ENCODE data around the gene SFMBT2. TPM values are rescaled to one million over a fixed set of nuclear protein-coding genes. Genes with fewer than 3 reads are reported as not detected.
"Not testable (repeated sequence)": the region's sequence is repeated elsewhere in the genome, so short reads cannot be mapped to it uniquely, and the experiment has no call there.

The SFMBT2 gene
- total and polyA plus RNA-seq, 4 donors, result 2.9 to 11.0 (median 6.5) TPM

- H3K9me3 ChIP-seq (ENCODE audit: control insufficient read depth in 4 of 4, insufficient read depth in 3 of 4, low read length in 3 of 4), result peaks cover 0 to 3% (median 0%) of the 10 kb centered on the region in 4 donors
- H3K36me3 ChIP-seq (ENCODE audit: control insufficient read depth in 4 of 4, insufficient read depth in 4 of 4, low read length in 4 of 4), result no peaks in the 10 kb centered on the region
- no peak overlapping the region for H3K4me3 ChIP-seq
- H3K27ac ChIP-seq (ENCODE audit: low read depth in 1 of 2, low read length in 1 of 2), result no peak overlapping the region
- ATAC-seq (ENCODE audit: insufficient read depth, low FRiP score) (no peak), DNase-seq (no peak)
- no peak overlapping the region for H3K9ac ChIP-seq (ENCODE audit: insufficient read depth in 1 of 2, low read length in 2 of 2)
- WGBS, 2 donors, result 86 to 89% methylated on average over 4 of the region's 4 CpGs
- no peak for TF ChIP-seq CTCF (IDR thresholded peaks at IDR 0.05; ENCODE audit: control extremely low read depth, extremely low read depth)
- H3K27me3 ChIP-seq (ENCODE audit: control insufficient read depth in 3 of 3, insufficient read depth in 3 of 3, low read length in 2 of 3), result no peaks in the 10 kb centered on the region
- peaks cover 0 to 20% (median 0%) of the 10 kb centered on the region in 5 donors for H3K4me1 ChIP-seq (ENCODE audit: control insufficient read depth in 5 of 5, insufficient read depth in 5 of 5, low read length in 5 of 5)
Measured at GRCh38 chr10:7388602-7389001, 22.2 kb downstream of the SFMBT2 start.

DNA sequence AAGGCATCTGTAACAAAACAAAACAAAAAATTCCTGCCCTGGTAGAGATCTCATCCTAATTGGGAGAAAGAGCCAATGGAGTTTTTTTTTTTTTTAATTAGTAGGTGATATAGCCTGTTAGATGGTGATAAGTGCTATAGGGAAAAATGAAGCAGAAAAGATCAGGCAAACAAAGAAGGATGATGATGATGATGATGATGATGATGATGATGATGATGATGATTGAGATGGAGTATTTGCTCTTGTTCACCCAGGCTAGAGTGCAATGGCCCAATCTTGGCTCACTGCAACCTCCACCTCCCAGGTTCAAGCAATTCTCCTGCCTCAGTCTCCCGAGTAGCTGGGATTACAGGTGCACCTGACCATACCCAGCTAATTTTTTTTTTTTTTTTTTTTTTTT, 22.7 kb downstream of the SFMBT2 start:
- peaks cover 0 to 16% (median 0%) of the 10 kb centered on the region in 5 donors for H3K4me1 ChIP-seq (ENCODE audit: control insufficient read depth in 5 of 5, insufficient read depth in 5 of 5, low read length in 5 of 5)
- not testable (repeated sequence) for H3K36me3 ChIP-seq (ENCODE audit: control insufficient read depth in 4 of 4, insufficient read depth in 4 of 4, low read length in 4 of 4); H3K27ac ChIP-seq (ENCODE audit: low read depth in 1 of 2, low read length in 1 of 2); H3K4me3 ChIP-seq; DNase-seq; H3K9me3 ChIP-seq (ENCODE audit: control insufficient read depth in 4 of 4, insufficient read depth in 3 of 4, low read length in 3 of 4); H3K27me3 ChIP-seq (ENCODE audit: control insufficient read depth in 3 of 3, insufficient read depth in 3 of 3, low read length in 2 of 3); H3K9ac ChIP-seq (ENCODE audit: insufficient read depth in 1 of 2, low read length in 2 of 2); ATAC-seq (ENCODE audit: insufficient read depth, low FRiP score)
- WGBS, 2 donors, result 89 to 95% methylated on average over 1 of the region's 1 CpG

GRCh38 chr10:7385114-7385513, 25.7 kb downstream of the SFMBT2 start:
- Histone ChIP-seq H3K4me1 (ENCODE audit: control insufficient read depth in 5 of 5, insufficient read depth in 5 of 5, low read length in 5 of 5) (peaks cover 0 to 14% (median 0%) of the 10 kb centered on the region in 5 donors), H3K9ac (ENCODE audit: insufficient read depth in 1 of 2, low read length in 2 of 2) (no peak overlapping the region), H3K27me3 (ENCODE audit: control insufficient read depth in 3 of 3, insufficient read depth in 3 of 3, low read length in 2 of 3) (no peaks in the 10 kb centered on the region), H3K36me3 (ENCODE audit: control insufficient read depth in 4 of 4, insufficient read depth in 4 of 4, low read length in 4 of 4) (peaks cover 0 to 4% (median 2%) of the 10 kb centered on the region in 4 donors), H3K27ac (ENCODE audit: low read depth in 1 of 2, low read length in 1 of 2) (no peak overlapping the region), H3K9me3 (ENCODE audit: control insufficient read depth in 4 of 4, insufficient read depth in 3 of 4, low read length in 3 of 4) (peaks cover 0 to 3% (median 0%) of the 10 kb centered on the region in 4 donors), H3K4me3 (no peak overlapping the region)
- DNase-seq, result no peak
- ATAC-seq (ENCODE audit: insufficient read depth, low FRiP score), result no peak
- TF ChIP-seq CTCF (IDR thresholded peaks at IDR 0.05; ENCODE audit: control extremely low read depth, extremely low read depth), result no peak
- WGBS, 2 donors, result 78 to 79% methylated on average over 7 of the region's 7 CpGs

DNA sequence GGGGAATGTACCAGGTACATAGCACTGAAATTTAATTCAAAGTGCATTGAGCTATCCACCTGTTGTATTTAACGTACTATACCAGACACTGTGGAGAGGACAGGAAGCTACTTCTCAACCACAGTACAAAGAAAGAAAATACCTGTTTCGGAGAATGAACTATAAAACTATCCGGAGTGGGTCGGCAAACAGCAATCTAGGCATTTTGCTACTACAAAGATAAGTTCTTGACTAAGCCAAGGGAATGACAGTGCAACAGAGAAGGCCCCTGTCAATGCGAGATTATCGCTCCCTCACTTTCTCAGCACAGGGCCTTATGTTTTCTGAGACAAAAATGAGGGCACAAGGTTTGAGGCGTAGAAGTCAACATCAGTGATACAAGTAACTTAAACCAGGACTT, 27.4 kb downstream of the SFMBT2 start:
- no peak overlapping the region for H3K9ac ChIP-seq (ENCODE audit: insufficient read depth in 1 of 2, low read length in 2 of 2)
- no peak for DNase-seq
- no peak overlapping the region for H3K4me3 ChIP-seq
- WGBS, 2 donors, result 74 to 87% methylated on average over 7 of the region's 7 CpGs
- H3K27ac ChIP-seq (ENCODE audit: low read depth in 1 of 2, low read length in 1 of 2), result no peak overlapping the region
- no peak for TF ChIP-seq CTCF (IDR thresholded peaks at IDR 0.05; ENCODE audit: control extremely low read depth, extremely low read depth)
- no peak for ATAC-seq (ENCODE audit: insufficient read depth, low FRiP score)
- peaks cover 0 to 4% (median 2%) of the 10 kb centered on the region in 5 donors for H3K4me1 ChIP-seq (ENCODE audit: control insufficient read depth in 5 of 5, insufficient read depth in 5 of 5, low read length in 5 of 5)
- H3K9me3 ChIP-seq (ENCODE audit: control insufficient read depth in 4 of 4, insufficient read depth in 3 of 4, low read length in 3 of 4), result peaks cover 0 to 3% (median 0%) of the 10 kb centered on the region in 4 donors
- no peaks in the 10 kb centered on the region for H3K27me3 ChIP-seq (ENCODE audit: control insufficient read depth in 3 of 3, insufficient read depth in 3 of 3, low read length in 2 of 3)
- H3K36me3 ChIP-seq (ENCODE audit: control insufficient read depth in 4 of 4, insufficient read depth in 4 of 4, low read length in 4 of 4), result peaks cover 0 to 7% (median 2%) of the 10 kb centered on the region in 4 donors

Measured in lung (tissue), 12 donors.